Non-pigmented ciliary epithelial cell (primary cell): ENCODE results near the gene MNT.

ENCODE experiments used
- DNase-seq: peaks from one replicate; pipeline ENCODE4 v3.0.0-alpha.2; 2010; ENCODE audit warnings: low read depth

MNT gene

GRCh38 chr17:2415081-2415480 lies 14.2 kb upstream of the MNT start:
- DNase-seq = no peak

- no peak for DNase-seq
Measured at GRCh38 chr17:2414446-2415064, 13.7 kb upstream of the MNT start.

GRCh38 chr17:2412561-2413021 lies 11.7 kb upstream of the MNT start:
- no peak for DNase-seq

- no peak for DNase-seq
Measured at GRCh38 chr17:2410951-2411350, 10.1 kb upstream of the MNT start.

GRCh38 chr17:2406903-2407790 lies 6.3 kb upstream of the MNT start:
- DNase-seq = peak; percentile 72

GRCh38 chr17:2406271-2406902 lies 5.5 kb upstream of the MNT start:
- DNase-seq = no peak

- peak; percentile 73 for DNase-seq
Measured at GRCh38 chr17:2405247-2405926, 4.5 kb upstream of the MNT start.

- DNase-seq = no peak
Measured at GRCh38 chr17:2403044-2403443, 2.2 kb upstream of the MNT start.

GRCh38 chr17:2402544-2402943 lies 1.7 kb upstream of the MNT start:
- DNase-seq = no peak

GRCh38 chr17:2401426-2402221 lies 764 bp upstream of the MNT start:
- peak; percentile 97 for DNase-seq

- DNase-seq = no peak
Measured at GRCh38 chr17:2400474-2400866, 390 bp downstream of the MNT start.

GRCh38 chr17:2399572-2400473 lies 1.0 kb downstream of the MNT start:
- DNase-seq = peak; percentile 79

GRCh38 chr17:2398655-2399571 lies 1.9 kb downstream of the MNT start:
- DNase-seq = no peak

GRCh38 chr17:2398182-2398581 lies 2.7 kb downstream of the MNT start:
- DNase-seq = no peak

- no peak for DNase-seq
Measured at GRCh38 chr17:2397247-2398171, 3.4 kb downstream of the MNT start.

GRCh38 chr17:2396568-2397246 lies 4.2 kb downstream of the MNT start:
- peak; percentile 86 for DNase-seq

- no peak for DNase-seq
Measured at GRCh38 chr17:2396192-2396567, 4.7 kb downstream of the MNT start.
